HAP-1 (cell line): ENCODE data around the gene MCTS1.
"Not testable (repeated sequence)": the region's sequence is repeated elsewhere in the genome, so short reads cannot be mapped to it uniquely, and the experiment has no call there.

Source experiments
- DNase-seq, 2 experiments: peaks; one replicate each; pipeline ENCODE4 v3.0.0-alpha.2; 2016 to 2020; ENCODE audit warnings: low spot score in 2 of 2
- H3K27me3 ChIP-seq: fragments of 250-450 bp; sonication (Bioruptor Pico); 2 replicates; pipeline ENCODE4 v1.5.1; 2020; ENCODE audit warnings: low read depth, mild to moderate bottlenecking, moderate library complexity
- H3K36me3 ChIP-seq: fragments of 250-450 bp; sonication (Bioruptor Pico); replicated peaks from 2 replicates; pipeline ENCODE4 v1.5.1; 2020; ENCODE audit warnings: mild to moderate bottlenecking
- H3K4me1 ChIP-seq: fragments of 250-450 bp; sonication (Bioruptor Pico); 2 replicates; pipeline ENCODE4 v1.5.1; 2020; ENCODE audit warnings: mild to moderate bottlenecking
- H3K4me3 ChIP-seq: fragments of 250-450 bp; sonication (Bioruptor Pico); 2 replicates; pipeline ENCODE4 v1.5.1; 2020; ENCODE audit warnings: mild to moderate bottlenecking, moderate library complexity
- H3K9me3 ChIP-seq: fragments of 250-450 bp; sonication (Bioruptor Pico); 2 replicates; pipeline ENCODE4 v1.5.1; 2020; ENCODE audit warnings: mild to moderate bottlenecking, moderate library complexity
- in situ Hi-C: fragments of 300-500 bp; cut with MboI; formaldehyde crosslinking; loops from 3 replicates; pipeline ENCODE4 v1.14.3; 2020; ENCODE audit warnings: low sequenced_read_pairs, inconsistent platforms, mixed read lengths

Gene MCTS1

DNA sequence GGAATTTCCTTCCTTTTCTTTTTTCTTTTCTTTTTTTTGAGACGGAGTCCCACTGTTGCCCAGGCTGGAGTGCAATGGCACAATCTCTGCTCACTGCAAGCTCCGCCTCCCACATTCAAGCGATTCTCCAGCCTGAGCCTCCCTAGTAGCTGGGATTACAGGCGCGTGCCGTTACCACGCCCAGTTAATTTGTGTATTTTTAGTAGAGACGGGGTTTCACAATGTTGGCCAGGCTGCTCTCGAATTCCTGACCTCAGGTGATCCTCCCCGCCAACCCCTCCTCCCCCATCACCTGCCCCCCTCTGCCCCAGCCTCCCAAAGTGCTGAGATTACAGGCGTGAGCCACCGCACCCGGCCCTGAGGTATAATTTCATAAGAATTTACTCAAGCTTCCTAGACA lies 30.1 kb upstream of the MCTS1 start:
- H3K4me3 ChIP-seq, in situ Hi-C loops, H3K9me3 ChIP-seq, H3K4me1 ChIP-seq, H3K27me3 ChIP-seq, DNase-seq, H3K36me3 ChIP-seq: not testable (repeated sequence)

DNA sequence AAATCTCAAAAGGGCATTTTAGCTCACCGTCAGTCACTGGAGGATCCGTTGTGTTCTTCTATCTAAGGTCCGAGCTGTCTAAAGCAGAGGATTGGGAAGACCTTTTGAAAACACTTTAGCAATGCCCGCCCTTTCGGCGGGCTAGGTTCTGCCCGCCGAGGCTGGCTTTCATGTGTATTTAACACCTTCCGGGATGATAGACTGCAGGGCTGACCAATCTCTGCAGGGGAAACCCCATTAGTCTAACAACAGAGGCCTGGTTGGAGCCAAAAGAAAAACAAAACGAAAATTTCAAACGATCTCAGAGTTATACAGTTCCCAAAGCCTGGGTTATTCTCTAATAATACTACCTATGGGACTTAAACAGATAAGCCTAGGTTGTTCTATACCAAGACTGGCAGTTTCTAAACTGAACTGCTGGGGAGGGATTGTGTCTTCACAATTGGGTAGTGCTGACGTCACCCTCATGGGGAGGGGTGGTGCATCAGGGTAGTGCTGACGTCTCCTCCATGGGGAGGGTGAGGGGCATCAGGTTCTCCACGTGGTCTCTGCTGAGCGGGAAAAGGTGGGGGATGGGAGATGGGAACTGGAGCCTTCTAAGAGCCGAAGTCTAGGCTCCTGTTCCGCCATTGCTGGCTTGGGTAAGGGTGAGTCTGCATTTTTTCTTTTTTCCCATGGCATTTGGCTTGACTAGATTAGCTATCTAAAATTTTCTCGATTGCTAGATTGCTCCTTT lies 28.4 kb upstream of the MCTS1 start:
- no peaks in the 10 kb centered on the region for H3K4me1 ChIP-seq
- in situ Hi-C loops, result no loop called here

DNA sequence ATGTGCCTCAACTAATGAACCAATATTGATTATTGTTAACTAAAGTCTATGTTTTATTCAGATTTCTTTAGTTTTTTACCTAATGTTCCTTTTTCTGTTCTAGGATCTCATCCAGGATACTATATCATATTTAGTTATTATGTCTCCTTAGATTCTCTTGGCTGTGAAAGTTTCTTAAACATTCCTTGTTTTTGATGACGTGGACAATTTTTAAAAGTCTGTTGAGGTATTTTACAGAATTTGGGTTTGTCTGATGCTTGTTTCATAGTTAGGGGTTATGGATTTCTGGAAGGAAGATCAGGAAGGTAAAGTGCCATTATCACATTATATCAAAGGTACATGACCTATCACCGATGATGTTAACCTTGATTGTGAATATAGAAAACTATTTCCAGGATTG lies 18.2 kb upstream of the MCTS1 start:
- H3K4me1 ChIP-seq, result no peaks in the 10 kb centered on the region
- H3K27me3 ChIP-seq, result peaks cover 33% of the 10 kb centered on the region
- no peak overlapping the region for H3K4me3 ChIP-seq
- in situ Hi-C loops, result no loop called here
- no peaks in the 10 kb centered on the region for H3K9me3 ChIP-seq
- no peaks in the 10 kb centered on the region for H3K36me3 ChIP-seq
- DNase-seq, result no peak

More for the DNA sequence above, 28.4 kb upstream of the MCTS1 start:
- peaks cover 3% of the 10 kb centered on the region; the same call in 1 of the 2 replicates for H3K9me3 ChIP-seq
- DNase-seq, result no peak
- no peaks in the 10 kb centered on the region for H3K36me3 ChIP-seq
- H3K27me3 ChIP-seq, result no peaks in the 10 kb centered on the region
- no peak overlapping the region for H3K4me3 ChIP-seq

DNA sequence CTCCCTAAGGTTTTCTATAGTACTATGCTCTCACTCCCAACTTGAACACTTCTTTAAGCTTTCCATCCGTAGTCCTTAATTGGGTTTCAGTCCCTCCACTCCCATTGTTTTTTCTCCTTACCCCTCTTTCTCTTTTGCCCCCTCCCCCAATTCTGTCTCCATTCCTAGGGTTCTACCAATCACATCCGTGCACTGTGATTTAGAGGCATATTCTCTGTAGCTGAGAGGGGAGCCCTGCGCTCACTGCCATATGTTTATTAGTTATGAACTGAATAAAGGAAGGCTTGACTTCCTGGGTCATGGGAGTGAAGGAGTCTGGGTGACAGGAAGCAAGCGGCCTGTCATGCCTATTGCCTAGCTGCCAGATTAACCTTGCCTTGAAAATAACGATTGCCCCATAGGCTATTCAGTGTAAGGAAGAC lies 471 bp downstream of the MCTS1 start:
- DNase-seq, result peak; percentile 55 to 72
- in situ Hi-C loops, result loop anchor here (5.0 kb wide), 1 partner anchor 42 kb away; the partner anchor contains the start of gene CUL4B
- Histone ChIP-seq H3K4me1 (peaks cover 11% of the 10 kb centered on the region), H3K27me3 (no peaks in the 10 kb centered on the region), H3K36me3 (peaks cover 24% of the 10 kb centered on the region), H3K4me3 (peak overlapping the region; percentile 71), H3K9me3 (no peaks in the 10 kb centered on the region)

DNA sequence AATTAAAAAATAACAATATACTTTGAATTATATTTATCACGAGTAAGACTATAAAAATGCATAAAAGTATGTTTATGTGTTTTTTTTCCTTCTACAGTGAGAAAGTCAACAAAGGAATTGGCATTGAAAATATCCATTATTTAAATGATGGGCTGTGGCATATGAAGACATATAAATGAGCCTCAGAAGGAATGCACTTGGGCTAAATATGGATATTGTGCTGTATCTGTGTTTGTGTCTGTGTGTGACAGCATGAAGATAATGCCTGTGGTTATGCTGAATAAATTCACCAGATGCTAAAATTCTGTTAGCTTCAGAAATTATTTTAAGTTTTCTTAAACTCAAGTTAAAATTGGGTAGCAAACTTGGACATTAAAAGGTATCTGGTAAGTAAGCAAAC lies 8.2 kb downstream of the MCTS1 start:
- no peak overlapping the region for H3K4me3 ChIP-seq
- DNase-seq, result no peak
- in situ Hi-C loops, result no loop called here
- H3K9me3 ChIP-seq, result no peaks in the 10 kb centered on the region
- H3K36me3 ChIP-seq, result peaks cover 79% of the 10 kb centered on the region
- no peaks in the 10 kb centered on the region for H3K27me3 ChIP-seq
- H3K4me1 ChIP-seq, result no peaks in the 10 kb centered on the region

DNA sequence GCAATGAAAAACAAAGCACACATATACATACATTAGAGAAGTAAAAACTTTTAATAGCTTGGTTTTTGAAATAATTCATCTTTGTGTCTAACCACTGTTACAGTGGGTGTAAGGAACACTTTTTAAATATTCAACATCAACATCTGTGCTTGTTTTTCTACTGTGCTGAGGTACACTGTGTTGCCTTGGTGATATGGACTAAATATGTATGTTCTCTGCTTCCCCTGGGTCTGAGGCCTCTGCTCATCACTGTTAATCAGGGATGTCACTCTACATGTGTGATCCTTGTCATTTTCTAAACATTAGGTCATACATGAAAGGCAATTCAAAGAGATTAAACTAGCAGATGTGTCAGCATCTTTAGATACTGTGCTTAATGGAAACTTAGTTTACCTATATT lies 10.9 kb downstream of the MCTS1 start:
- peaks cover 59% of the 10 kb centered on the region for H3K36me3 ChIP-seq
- DNase-seq, result no peak

DNA sequence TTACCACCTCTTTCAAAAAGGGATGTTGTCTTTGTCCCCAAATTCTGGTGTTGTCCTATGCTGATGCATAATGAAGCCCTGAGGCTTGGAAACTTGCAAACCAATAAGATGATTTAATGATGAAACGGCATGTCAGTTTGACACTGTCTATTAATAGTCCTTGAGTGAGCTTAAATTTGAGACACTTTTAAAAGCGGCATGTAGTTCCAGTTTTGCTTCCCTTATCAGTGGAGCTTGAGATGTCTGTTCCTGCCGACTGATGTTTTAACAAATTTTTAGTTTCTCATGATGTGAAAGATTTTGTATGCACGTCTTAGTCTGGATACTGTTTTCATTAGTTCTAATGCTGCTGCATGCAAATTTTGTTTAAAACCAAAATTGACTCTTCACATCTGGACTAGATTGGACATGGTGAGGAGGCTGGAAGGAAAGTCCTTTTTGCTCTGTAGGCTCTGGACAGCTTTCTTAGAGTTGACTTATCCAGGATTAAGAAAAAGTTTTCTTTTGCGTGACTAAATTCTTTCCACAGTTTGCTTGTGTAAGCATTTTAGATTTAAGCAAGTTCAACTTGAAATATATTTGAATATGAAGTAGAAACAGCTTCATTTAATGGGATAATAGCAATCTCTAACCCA lies 14.2 kb downstream of the MCTS1 start:
- H3K27me3 ChIP-seq, result no peaks in the 10 kb centered on the region
- in situ Hi-C loops, result no loop called here
- H3K9me3 ChIP-seq, result no peaks in the 10 kb centered on the region
- H3K4me1 ChIP-seq, result no peaks in the 10 kb centered on the region
- H3K4me3 ChIP-seq, result no peak overlapping the region
- no peak for DNase-seq
- peaks cover 31% of the 10 kb centered on the region for H3K36me3 ChIP-seq

More for the DNA sequence above, 10.9 kb downstream of the MCTS1 start:
- Histone ChIP-seq H3K4me3 (no peak overlapping the region), H3K4me1 (no peaks in the 10 kb centered on the region), H3K9me3 (no peaks in the 10 kb centered on the region), H3K27me3 (no peaks in the 10 kb centered on the region)
- in situ Hi-C loops, result no loop called here

DNA sequence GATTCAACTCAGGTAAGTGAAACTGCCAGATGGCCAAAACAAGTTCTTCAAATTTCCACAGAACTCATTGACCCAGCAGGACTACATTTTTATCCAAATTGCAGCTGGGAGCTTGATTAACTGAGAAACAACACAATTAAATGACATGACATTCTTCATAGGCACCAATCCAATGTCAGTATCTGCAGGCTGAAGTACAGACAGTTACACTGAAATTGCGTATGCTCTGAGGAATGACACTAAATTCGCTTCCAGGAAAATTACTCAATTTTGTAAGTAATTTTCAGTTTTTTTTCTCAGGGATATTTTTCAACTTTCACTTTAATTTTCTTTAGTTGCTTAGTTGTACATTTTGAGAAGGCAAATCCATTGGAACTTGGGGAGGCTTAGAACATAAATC lies 21.5 kb downstream of the MCTS1 start:
- H3K27me3 ChIP-seq, result no peaks in the 10 kb centered on the region
- H3K4me1 ChIP-seq, result peaks cover 5% of the 10 kb centered on the region
- no peaks in the 10 kb centered on the region; the same call in 1 of the 2 replicates for H3K36me3 ChIP-seq
- H3K9me3 ChIP-seq, result no peaks in the 10 kb centered on the region
- in situ Hi-C loops, result no loop called here
- no peak overlapping the region for H3K4me3 ChIP-seq
- no peak for DNase-seq

DNA sequence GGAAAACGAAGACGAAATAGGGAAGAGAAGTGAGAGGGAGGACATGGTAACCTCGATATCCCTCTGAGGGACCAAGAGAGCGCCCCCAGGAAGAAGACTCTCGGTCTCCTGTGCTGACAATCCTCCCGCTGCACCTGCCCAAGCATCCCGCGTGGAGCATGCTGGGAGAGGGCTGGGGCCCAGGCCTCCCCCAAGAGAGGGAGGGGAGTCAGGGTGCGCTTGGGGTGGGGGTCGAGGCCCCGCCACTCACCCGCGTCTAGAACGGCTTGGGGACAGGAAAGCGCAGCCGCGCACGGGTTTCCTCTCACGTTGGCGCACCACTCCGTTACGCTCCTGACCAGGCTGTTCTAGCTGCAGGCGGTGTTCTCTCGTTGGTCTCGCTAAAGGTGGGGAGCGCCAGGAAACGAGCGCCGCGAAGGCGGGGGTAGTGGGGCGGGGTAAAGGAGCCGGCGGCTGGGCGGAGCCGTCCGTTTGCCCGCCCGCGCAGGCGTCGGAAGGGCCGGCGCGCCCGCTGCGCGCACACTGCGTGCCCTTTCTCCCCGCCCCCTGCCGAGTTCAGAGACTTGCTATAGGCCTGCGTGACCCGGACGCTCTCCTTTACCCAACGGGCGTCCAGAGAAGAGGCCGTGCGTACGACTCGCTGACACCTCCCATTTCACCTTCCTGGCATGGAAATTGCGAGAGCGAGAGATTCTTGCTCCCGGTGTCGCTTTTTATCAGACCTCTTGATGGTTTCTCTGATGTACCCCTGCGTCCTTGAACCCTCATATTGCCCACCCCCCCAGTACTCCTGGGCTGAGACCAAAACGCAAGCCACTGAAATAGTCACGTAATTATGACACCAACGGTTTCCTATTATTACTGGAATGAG lies 26.0 kb downstream of the MCTS1 start, which contains the start of gene C1GALT1C1:
Gene C1GALT1C1, minus strand, starts transcription at position 388 of the 871 bp plus-strand sequence. CDS start 2,888 bp downstream, outside the sequence.
- H3K9me3 ChIP-seq, result no peaks in the 10 kb centered on the region
- peak within 1 kb of the TSS; percentile 62 for H3K4me3 ChIP-seq
- no peaks in the 10 kb centered on the region; the same call in 1 of the 2 replicates for H3K36me3 ChIP-seq
- DNase-seq, result peak; percentile 98
- peaks cover 9% of the 10 kb centered on the region for H3K4me1 ChIP-seq
- in situ Hi-C loops, result no loop called here
- H3K27me3 ChIP-seq, result no peaks in the 10 kb centered on the region

DNA sequence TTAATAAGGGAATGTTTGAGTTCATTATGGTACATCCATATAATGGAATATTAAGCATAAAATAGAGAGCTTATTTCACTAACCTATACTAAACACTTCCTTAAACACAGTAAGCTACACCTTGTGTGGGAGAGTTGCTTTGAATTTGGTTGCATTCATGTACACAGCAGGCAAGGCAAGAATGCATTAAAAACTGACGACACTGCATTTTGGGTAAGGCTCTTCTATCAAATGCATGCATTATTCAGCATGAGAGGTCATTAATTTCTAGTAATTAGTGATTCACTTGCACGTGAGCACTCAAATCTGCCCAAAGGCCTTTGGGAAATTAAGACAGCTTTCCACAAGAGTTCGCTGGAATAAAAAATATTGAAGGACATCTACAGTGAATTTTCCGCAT lies 34.7 kb downstream of the MCTS1 start:
- no peaks in the 10 kb centered on the region for H3K4me1 ChIP-seq
- no peak overlapping the region for H3K4me3 ChIP-seq
- no peaks in the 10 kb centered on the region for H3K9me3 ChIP-seq
- no peaks in the 10 kb centered on the region for H3K36me3 ChIP-seq
- no peak for DNase-seq
- in situ Hi-C loops, result no loop called here
- H3K27me3 ChIP-seq, result no peaks in the 10 kb centered on the region

DNA sequence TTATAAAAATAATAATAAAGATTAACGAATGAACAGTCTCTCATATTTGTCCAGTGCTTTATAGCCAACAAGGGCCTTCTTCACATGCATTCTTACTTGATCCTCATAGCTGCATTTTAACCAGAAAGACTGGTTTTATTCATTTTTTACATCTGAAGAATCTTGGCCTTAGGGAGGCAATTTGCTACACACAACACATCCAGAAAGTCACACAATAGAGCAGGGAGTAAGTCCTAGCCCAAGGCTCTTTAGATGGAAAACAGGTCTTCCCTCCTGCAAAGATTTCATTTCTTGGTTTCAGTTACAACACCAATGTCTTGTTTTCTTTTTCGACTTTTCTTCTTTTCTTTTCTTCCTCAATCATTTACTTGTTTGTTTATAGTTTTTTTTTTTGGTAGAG lies 39.0 kb downstream of the MCTS1 start:
- in situ Hi-C loops, result no loop called here
- no peaks in the 10 kb centered on the region for H3K36me3 ChIP-seq
- no peaks in the 10 kb centered on the region for H3K27me3 ChIP-seq
- DNase-seq, result no peak
- H3K4me1 ChIP-seq, result no peaks in the 10 kb centered on the region
- H3K9me3 ChIP-seq, result no peaks in the 10 kb centered on the region
- H3K4me3 ChIP-seq, result no peak overlapping the region

DNA sequence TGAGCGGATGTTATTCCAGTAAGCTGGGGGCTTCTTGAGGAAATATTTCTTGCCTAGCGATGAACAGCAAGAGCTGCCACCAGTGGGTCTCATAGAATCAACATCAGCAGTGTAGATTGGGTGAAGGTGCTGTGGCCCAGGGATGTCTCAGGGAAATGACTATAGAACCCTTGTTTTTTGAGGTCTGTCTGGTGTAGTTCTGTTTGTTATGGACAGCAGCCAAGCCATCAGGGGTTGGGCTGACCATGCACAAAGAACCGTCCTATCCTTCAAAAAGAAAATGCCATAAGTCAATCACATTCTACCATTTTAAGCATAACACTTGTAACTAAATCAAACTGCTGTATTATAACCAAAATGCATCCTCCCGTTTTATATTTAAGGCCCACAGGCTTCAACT lies 43.2 kb downstream of the MCTS1 start:
- no peak for DNase-seq
- Histone ChIP-seq H3K4me1 (no peaks in the 10 kb centered on the region), H3K27me3 (no peaks in the 10 kb centered on the region), H3K36me3 (no peaks in the 10 kb centered on the region), H3K4me3 (no peak overlapping the region), H3K9me3 (0 out of 2 replicates have a peak, but pooled peaks cover under 1% of the 10 kb centered on the region)
- in situ Hi-C loops, result no loop called here

DNA sequence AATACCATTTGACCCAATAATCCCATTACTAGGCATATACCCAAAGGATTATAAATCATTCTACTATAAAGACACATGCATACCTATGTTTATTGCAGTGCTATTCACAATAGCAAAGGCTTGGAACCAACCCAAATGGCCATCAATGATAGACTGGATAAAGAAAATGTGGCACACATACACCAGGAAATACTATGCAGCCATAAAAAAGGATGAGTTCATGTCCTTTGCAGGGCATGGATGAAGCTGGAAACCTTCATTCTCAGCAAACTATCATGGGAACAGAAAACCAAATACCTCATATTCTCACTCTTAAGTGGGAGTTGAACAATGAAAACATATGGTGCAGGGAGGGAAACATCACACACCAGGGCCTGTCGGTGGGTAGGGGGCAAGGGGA lies 48.4 kb downstream of the MCTS1 start:
- H3K27me3 ChIP-seq, H3K9me3 ChIP-seq, in situ Hi-C loops, H3K4me3 ChIP-seq, DNase-seq, H3K36me3 ChIP-seq, H3K4me1 ChIP-seq: not testable (repeated sequence)
